ENCODE measurements around the gene TBC1D16.

GRCh38 chr17:79930062-79930876 is 105.4 kb downstream of the TBC1D16 start:
- TF ChIP-seq CTCF (IDR thresholded peaks at IDR 0.05) (no peak), EZH2phosphoT487 (IDR thresholded peaks at IDR 0.05) (peak; percentile 45), EZH2 (IDR thresholded peaks at IDR 0.05) (no peak)
